Measurements from ENCODE around the gene HOOK2. TPM values are rescaled to one million over a fixed set of nuclear protein-coding genes. Genes with fewer than 3 reads are reported as not detected.
"Not testable (repeated sequence)": the region's sequence is repeated elsewhere in the genome, so short reads cannot be mapped to it uniquely, and the experiment has no call there.

Gene HOOK2
- total and polyA plus RNA-seq, 2 of the 13 experiments (the other 11 are each of a cell fraction or from before 2014, with no cell fraction given), result 9.2 to 12.9 TPM

- WGBS (ENCODE audit: low lambda C conversion rate), result 87% methylated on average over 6 of the region's 6 CpGs
- H3K9me3 ChIP-seq (ENCODE audit: low read length), result not testable (repeated sequence)
Measured at GRCh38 chr19:12817188-12817587, 41.8 kb upstream of the HOOK2 start.

GRCh38 chr19:12815088-12815487 is 39.7 kb upstream of the HOOK2 start:
- intact Hi-C loops (cut with micrococcal nuclease; ENCODE audit: unreplicated experiment) (no loop called here), in situ Hi-C loops (cut with HindIII; ENCODE audit: extremely low pct_ligation_motif_present, low pct_unique_long_range_greater_than_20kb) (no loop called here)
- Histone ChIP-seq H3K4me1 (ENCODE audit: insufficient read depth, low read length) (no peaks in the 10 kb centered on the region), H3K4me2 (ENCODE audit: low read depth, low read length) (no peak overlapping the region), H3K9me3 (ENCODE audit: low read length) (no peaks in the 10 kb centered on the region), H3K27me3 (ENCODE audit: control insufficient read depth in 1 of 2, insufficient read depth in 2 of 2, low read length in 2 of 2) (no peaks in the 10 kb centered on the region), H4K20me1 (ENCODE audit: insufficient read depth, low read length) (no peaks in the 10 kb centered on the region), H3K27ac (ENCODE audit: extremely low read length, insufficient read depth, low read length) (no peak overlapping the region), H3K4me3 (replicated peaks in 1 of 3; ENCODE audit: insufficient read depth in 1 of 3, low read depth in 2 of 3, low read length in 3 of 3) (no peak overlapping the region), H3K9ac (ENCODE audit: insufficient read depth, low read depth, low read length) (no peak overlapping the region), H3K79me2 (ENCODE audit: insufficient read depth, low read length) (no peaks in the 10 kb centered on the region), H3K36me3 (replicated peaks in 1 of 2; ENCODE audit: control insufficient read depth in 1 of 2, insufficient read depth in 2 of 2, low read length in 2 of 2) (peaks cover 0 to 8% of the 10 kb centered on the region in 2 experiments; a peak in 2 of 5 replicates), H2AFZ (ENCODE audit: low read length) (no peak overlapping the region)
- TF ChIP-seq KDM5B (CRISPR knock-in tag; IDR thresholded peaks at IDR 0.05; ENCODE audit: borderline replicate concordance) (no peak), NFRKB (IDR thresholded peaks at IDR 0.05) (no peak), ZNF691 (CRISPR knock-in tag; IDR thresholded peaks at IDR 0.05; ENCODE audit: borderline replicate concordance, low read depth) (no peak), MAX (IDR thresholded peaks at IDR 0.05) (no peak), KLF12 (CRISPR knock-in tag; IDR thresholded peaks at IDR 0.05; ENCODE audit: borderline replicate concordance) (no peak), ZNF337 (CRISPR knock-in tag; IDR thresholded peaks at IDR 0.05; ENCODE audit: borderline replicate concordance, low read depth) (no peak), DMAP1 (CRISPR knock-in tag; IDR thresholded peaks at IDR 0.05) (no peak), MXD3 (CRISPR knock-in tag; IDR thresholded peaks at IDR 0.05) (no peak), JDP2 (CRISPR knock-in tag; IDR thresholded peaks at IDR 0.05; ENCODE audit: borderline replicate concordance) (no peak), ZNF44 (CRISPR knock-in tag; IDR thresholded peaks at IDR 0.05) (no peak), ZBTB33 (CRISPR knock-in tag; IDR thresholded peaks at IDR 0.05) (no peak)
- no peak for ATAC-seq
- BruUV-seq (replicated peaks), result no TSS peak
- POLR2A ChIA-PET, result interaction anchor here (0.7 kb wide), 1 partner anchor 14 kb away, joined by 6 read pairs; no protein-coding TSS in a partner anchor
- CTCF ChIA-PET (ENCODE audit: low intra/inter-chr PET ratio, low total read pairs), result no interaction called here
- WGBS (ENCODE audit: low lambda C conversion rate), result 96% methylated on average over 7 of the region's 7 CpGs
- no peak for DNase-seq (ENCODE audit: low spot score)
- no peak for FAIRE-seq

More at GRCh38 chr19:12817188-12817587, 41.8 kb upstream of the HOOK2 start:
- H4K20me1 ChIP-seq (ENCODE audit: insufficient read depth, low read length); H3K9ac ChIP-seq (ENCODE audit: insufficient read depth, low read depth, low read length); H3K79me2 ChIP-seq (ENCODE audit: insufficient read depth, low read length); H3K4me3 ChIP-seq (replicated peaks in 1 of 3; ENCODE audit: insufficient read depth in 1 of 3, low read depth in 2 of 3, low read length in 3 of 3); H3K27ac ChIP-seq (ENCODE audit: extremely low read length, insufficient read depth, low read length); H3K27me3 ChIP-seq (ENCODE audit: control insufficient read depth in 1 of 2, insufficient read depth in 2 of 2, low read length in 2 of 2); H2AFZ ChIP-seq (ENCODE audit: low read length); BruUV-seq (replicated peaks); H3K4me2 ChIP-seq (ENCODE audit: low read depth, low read length); intact Hi-C loops (cut with micrococcal nuclease; ENCODE audit: unreplicated experiment); in situ Hi-C loops (cut with HindIII; ENCODE audit: extremely low pct_ligation_motif_present, low pct_unique_long_range_greater_than_20kb); FAIRE-seq; H3K4me1 ChIP-seq (ENCODE audit: insufficient read depth, low read length); POLR2A ChIA-PET; ATAC-seq; CTCF ChIA-PET (ENCODE audit: low intra/inter-chr PET ratio, low total read pairs); H3K36me3 ChIP-seq (replicated peaks in 1 of 2; ENCODE audit: control insufficient read depth in 1 of 2, insufficient read depth in 2 of 2, low read length in 2 of 2); DNase-seq (ENCODE audit: low spot score): not testable (repeated sequence)

Measured in HepG2 (cell line).